DOHH2 (cell line): Measurements from ENCODE around the gene LRMDA.

Source experiments
- CTCF ChIP-seq: fragments of 200-600 bp; sonication (generic); IDR thresholded peaks from one replicate; pipeline ENCODE4 v1.5.1; 2014; ENCODE audit warnings: antibody characterized with exemption, mild to moderate bottlenecking, low read depth, low read length; ENCODE audit not compliant: poor library complexity, severe bottlenecking
- EZH2phosphoT487 ChIP-seq: fragments of 200-600 bp; sonication (generic); IDR thresholded peaks from 2 replicates; pipeline ENCODE4 v1.6.1; 2017; ENCODE audit warnings: borderline replicate concordance, mild to moderate bottlenecking, antibody characterized with exemption, low read length, moderate library complexity, mixed read lengths

- no peak for TF ChIP-seq CTCF
- no peak for TF ChIP-seq EZH2phosphoT487
These were observed 852.9 kb downstream of the LRMDA start for GRCh38 chr10:76284351-76284750.
